Measurements from ENCODE around the gene TJAP1.

The TJAP1 gene

GRCh38 chr6:43467752-43468151 is 9.6 kb upstream of the TJAP1 start:
- Histone ChIP-seq H4K20me1 (ENCODE audit: insufficient read depth, low read length) (no peaks in the 10 kb centered on the region), H2AFZ (ENCODE audit: low read length) (no peak overlapping the region), H3K9me2 (ENCODE audit: low read depth, low read length) (no peaks in the 10 kb centered on the region), H3K79me2 (ENCODE audit: insufficient read depth, low read length) (no peaks in the 10 kb centered on the region), H3K27ac (ENCODE audit: low read depth, low read length, poor library complexity, severe bottlenecking) (no peak overlapping the region), H3K4me2 (ENCODE audit: low read length) (no peak overlapping the region), H3F3A (ENCODE audit: insufficient read depth, low read length) (no peaks in the 10 kb centered on the region), H3K4me1 (ENCODE audit: insufficient read depth, low read length, severe bottlenecking) (no peaks in the 10 kb centered on the region), H3K4me3 (ENCODE audit: low read depth, low read length, poor library complexity, severe bottlenecking) (no peak overlapping the region), H3K27me3 (ENCODE audit: insufficient read depth, low read length) (no peaks in the 10 kb centered on the region), H3K36me3 (ENCODE audit: insufficient read depth, low read length) (no peaks in the 10 kb centered on the region), H3K9me3 (ENCODE audit: low read length) (no peaks in the 10 kb centered on the region), H3K9ac (ENCODE audit: low read length) (no peak overlapping the region)
- TF ChIP-seq CTCF (IDR thresholded peaks at IDR 0.05; ENCODE audit: low read length) (no peak), EZH2 (IDR thresholded peaks at IDR 0.05; ENCODE audit: borderline replicate concordance, low read length) (no peak)

GRCh38 chr6:43468240-43468639 is 9.1 kb upstream of the TJAP1 start:
- no peaks in the 10 kb centered on the region for H3K9me2 ChIP-seq (ENCODE audit: low read depth, low read length)
- no peaks in the 10 kb centered on the region for H3K27me3 ChIP-seq (ENCODE audit: insufficient read depth, low read length)
- no peak overlapping the region for H3K4me3 ChIP-seq (ENCODE audit: low read depth, low read length, poor library complexity, severe bottlenecking)
- no peaks in the 10 kb centered on the region for H4K20me1 ChIP-seq (ENCODE audit: insufficient read depth, low read length)
- H3F3A ChIP-seq (ENCODE audit: insufficient read depth, low read length), result no peaks in the 10 kb centered on the region
- H3K9me3 ChIP-seq (ENCODE audit: low read length), result no peaks in the 10 kb centered on the region
- no peaks in the 10 kb centered on the region for H3K36me3 ChIP-seq (ENCODE audit: insufficient read depth, low read length)
- H3K9ac ChIP-seq (ENCODE audit: low read length), result no peak overlapping the region
- no peak overlapping the region for H2AFZ ChIP-seq (ENCODE audit: low read length)
- no peaks in the 10 kb centered on the region for H3K4me1 ChIP-seq (ENCODE audit: insufficient read depth, low read length, severe bottlenecking)
- no peak for TF ChIP-seq EZH2 (IDR thresholded peaks at IDR 0.05; ENCODE audit: borderline replicate concordance, low read length)
- TF ChIP-seq CTCF (IDR thresholded peaks at IDR 0.05; ENCODE audit: low read length), result no peak
- H3K27ac ChIP-seq (ENCODE audit: low read depth, low read length, poor library complexity, severe bottlenecking), result no peak overlapping the region
- no peaks in the 10 kb centered on the region for H3K79me2 ChIP-seq (ENCODE audit: insufficient read depth, low read length)
- H3K4me2 ChIP-seq (ENCODE audit: low read length), result no peak overlapping the region

GRCh38 chr6:43468748-43469681 is 8.4 kb upstream of the TJAP1 start:
- no peaks in the 10 kb centered on the region for H4K20me1 ChIP-seq (ENCODE audit: insufficient read depth, low read length)
- no peak overlapping the region for H3K4me2 ChIP-seq (ENCODE audit: low read length)
- H3K79me2 ChIP-seq (ENCODE audit: insufficient read depth, low read length), result no peaks in the 10 kb centered on the region
- no peaks in the 10 kb centered on the region for H3K9me3 ChIP-seq (ENCODE audit: low read length)
- H3K27me3 ChIP-seq (ENCODE audit: insufficient read depth, low read length), result no peaks in the 10 kb centered on the region
- H3K9ac ChIP-seq (ENCODE audit: low read length), result no peak overlapping the region
- no peaks in the 10 kb centered on the region for H3K4me1 ChIP-seq (ENCODE audit: insufficient read depth, low read length, severe bottlenecking)
- no peak overlapping the region for H3K4me3 ChIP-seq (ENCODE audit: low read depth, low read length, poor library complexity, severe bottlenecking)
- no peaks in the 10 kb centered on the region for H3K36me3 ChIP-seq (ENCODE audit: insufficient read depth, low read length)
- no peak for TF ChIP-seq EZH2 (IDR thresholded peaks at IDR 0.05; ENCODE audit: borderline replicate concordance, low read length)
- TF ChIP-seq CTCF (IDR thresholded peaks at IDR 0.05; ENCODE audit: low read length), result no peak
- H2AFZ ChIP-seq (ENCODE audit: low read length), result no peak overlapping the region
- H3F3A ChIP-seq (ENCODE audit: insufficient read depth, low read length), result no peaks in the 10 kb centered on the region
- no peaks in the 10 kb centered on the region for H3K9me2 ChIP-seq (ENCODE audit: low read depth, low read length)
- no peak overlapping the region for H3K27ac ChIP-seq (ENCODE audit: low read depth, low read length, poor library complexity, severe bottlenecking)

All from OCI-LY1 (cell line).